Neural cell (in vitro differentiated cells): ENCODE measurements around the gene PRDX3.

Source experiments
- CTCF ChIP-seq: fragments of 450-650 bp; IDR thresholded peaks from 2 replicates; pipeline ENCODE4 v1.5.1; 2014; ENCODE audit warnings: antibody characterized with exemption, mild to moderate bottlenecking, moderate library complexity; ENCODE audit not compliant: poor library complexity, severe bottlenecking
- EP300 ChIP-seq: fragments of 450-650 bp; conservative IDR thresholded peaks from 2 replicates; pipeline ENCODE4 v1.6.1; 2014; ENCODE audit warnings: antibody characterized with exemption, mild to moderate bottlenecking, moderate library complexity; ENCODE audit not compliant: poor library complexity, severe bottlenecking
- REST ChIP-seq: IDR thresholded peaks from 2 replicates; pipeline ENCODE4 v1.6.1; 2012; ENCODE audit warnings: borderline replicate concordance
- SMC3 ChIP-seq: fragments of 450-650 bp; conservative IDR thresholded peaks from 2 replicates; pipeline ENCODE4 v1.6.1; 2014; ENCODE audit warnings: antibody characterized with exemption, mild to moderate bottlenecking, moderate library complexity; ENCODE audit not compliant: poor library complexity

- TF ChIP-seq CTCF, result no peak
- no peak for TF ChIP-seq SMC3
- TF ChIP-seq REST, result no peak
- TF ChIP-seq EP300, result no peak
Measured at GRCh38 chr10:119166564-119166963, 12.0 kb downstream of the PRDX3 start.
